ENCODE results near the gene GNG10.

The GNG10 gene

GRCh38 chr9:111712369-111712768 lies 51.0 kb downstream of the GNG10 start:
- Histone ChIP-seq H3K4me1 (no peaks in the 10 kb centered on the region; the same call in 1 of the 2 replicates), H3K27me3 (ENCODE audit: low read depth) (no peaks in the 10 kb centered on the region), H3K36me3 (replicated peaks) (no peaks in the 10 kb centered on the region), H3K9me3 (no peaks in the 10 kb centered on the region), H3K4me3 (no peak overlapping the region)
- peak in 1 of 2 experiments; percentile 16 for DNase-seq (ENCODE audit: low spot score in 2 of 2)
- in situ Hi-C loops (cut with MboI; ENCODE audit: low sequenced_read_pairs), result no loop called here

- in situ Hi-C loops (cut with MboI; ENCODE audit: low sequenced_read_pairs), result no loop called here
- no peak for DNase-seq (ENCODE audit: low spot score in 2 of 2)
- Histone ChIP-seq H3K4me3 (no peak overlapping the region), H3K9me3 (no peaks in the 10 kb centered on the region), H3K27me3 (ENCODE audit: low read depth) (no peaks in the 10 kb centered on the region), H3K36me3 (replicated peaks) (no peaks in the 10 kb centered on the region), H3K4me1 (peaks cover 2% of the 10 kb centered on the region)
Observed at GRCh38 chr9:111715471-111715870, 54.1 kb downstream of the GNG10 start.

GRCh38 chr9:111719541-111719940 lies 58.1 kb downstream of the GNG10 start:
- in situ Hi-C loops (cut with MboI; ENCODE audit: low sequenced_read_pairs), result no loop called here

More at GRCh38 chr9:111719541-111719940, 58.1 kb downstream of the GNG10 start:
- no peak overlapping the region for H3K4me3 ChIP-seq
- no peaks in the 10 kb centered on the region for H3K9me3 ChIP-seq
- no peak for DNase-seq (ENCODE audit: low spot score in 2 of 2)
- H3K36me3 ChIP-seq (replicated peaks), result no peaks in the 10 kb centered on the region
- H3K27me3 ChIP-seq (ENCODE audit: low read depth), result no peaks in the 10 kb centered on the region
- H3K4me1 ChIP-seq, result peaks cover 4% of the 10 kb centered on the region; the same call in 1 of the 2 replicates

Data from HAP-1 (cell line).